HCT116 (cell line): ENCODE results near the gene C10orf90. TPM values are rescaled to one million over a fixed set of nuclear protein-coding genes. Genes with fewer than 3 reads are reported as not detected.

Experiments
- ATAC-seq: fragments of 200-7000 bp; cut with Tn5 transposase; 2 replicates; pipeline ENCODE4 v1.9.1; 2020; ENCODE audit warnings: mild to moderate bottlenecking, moderate library complexity
- BruUV-seq: library from RNA; stranded (reverse); fragments of 400-500 nt; replicated peaks from 2 replicates; lab custom pipeline; 2021; lab: Mats Ljungman, UMichigan
- CTCF ChIA-PET: fragments of 300-600 bp; sonication (Branson Sonifier 250); formaldehyde crosslinking; loops from one replicate; lab custom pipeline; 2021; ENCODE audit warnings: antibody characterized with exemption; lab: Charles Lee
- POLR2A ChIA-PET: fragments of 300-600, 350-600 bp; sonication (Branson Sonifier 250); formaldehyde crosslinking; loops from one replicate; lab custom pipeline; 2021; ENCODE audit warnings: antibody characterized with exemption; lab: Charles Lee
- RAD21 ChIA-PET, 2 experiments: fragments of 300-600 bp; sonication (Branson Sonifier 250); formaldehyde crosslinking; loops; one replicate each; lab custom pipeline; 2023; ENCODE audit warnings: low total read pairs in 2 of 2; ENCODE audit not compliant: uncharacterized antibody in 2 of 2, unreplicated experiment in 2 of 2, low non-redundant PET in 1 of 2; lab: Charles Lee
- DNase-seq: peaks from one replicate; pipeline ENCODE4 v3.0.0-alpha.2; 2010; ENCODE audit warnings: low read depth, low spot score
- H2AFZ ChIP-seq: fragments of 200-600 bp; shearing (Covaris generic), sonication (generic); 2 replicates; pipeline ENCODE4 v1.6.1; 2017; ENCODE audit warnings: low read depth, mixed run types, mixed read lengths, antibody characterized with exemption, low read length; ENCODE audit not compliant: poor library complexity, severe bottlenecking
- H3K27ac ChIP-seq: 2 replicates; pipeline ENCODE4 v1.5.1; 2012; ENCODE audit warnings: low read depth, low read length
- H3K27me3 ChIP-seq: fragments of 200-600 bp; sonication (generic); 2 replicates; pipeline ENCODE4 v1.6.1; 2016; ENCODE audit warnings: mixed run types, low read length, mixed read lengths; ENCODE audit not compliant: insufficient read depth
- H3K36me3 ChIP-seq, 2 experiments: fragments of 200-500 bp in 1 of 2; fragments of 200-600 bp in 1 of 2; sonication (Bioruptor generic) in 1 of 2; sonication (generic) in 1 of 2; 2 replicates each; pipeline versions ENCODE4 v1.5.1 to v1.6.1; 2014 to 2016; ENCODE audit warnings: low read length in 2 of 2, inconsistent platforms in 1 of 2, mixed read lengths in 1 of 2, mixed run types in 1 of 2; ENCODE audit not compliant: insufficient read depth in 2 of 2, control insufficient read depth in 1 of 2
- H3K4me1 ChIP-seq, 2 experiments: fragments of 200-600 bp in 1 of 2; sonication (generic) in 1 of 2; 2 replicates each; pipeline versions ENCODE4 v1.5.1 to v1.6.1; 2012 to 2017; ENCODE audit warnings: low read length in 2 of 2, inconsistent platforms in 1 of 2, mild to moderate bottlenecking in 1 of 2, mixed read lengths in 1 of 2, mixed run types in 1 of 2, moderate library complexity in 1 of 2; ENCODE audit not compliant: insufficient read depth in 2 of 2, control insufficient read depth in 1 of 2
- H3K4me2 ChIP-seq: fragments of 200-600 bp; sonication (generic); 2 replicates; pipeline ENCODE4 v1.6.1; 2017; ENCODE audit warnings: mixed run types, low read length, mixed read lengths
- H3K4me3 ChIP-seq, 2 experiments: fragments of 200-600 bp in 1 of 2; sonication (generic) in 1 of 2; replicated peaks in 1 of 2; 2 replicates each; pipeline ENCODE4 v1.5.1; 2011 to 2016; ENCODE audit warnings: low read length in 2 of 2, control low read depth in 1 of 2, low read depth in 1 of 2, mild to moderate bottlenecking in 1 of 2, mixed read lengths in 1 of 2, mixed run types in 1 of 2
- H3K79me2 ChIP-seq: fragments of 200-600 bp; sonication (generic); 2 replicates; pipeline ENCODE4 v1.6.1; 2017; ENCODE audit warnings: mild to moderate bottlenecking, mixed run types, low read length, moderate library complexity, mixed read lengths; ENCODE audit not compliant: insufficient read depth
- H3K9ac ChIP-seq: fragments of 200-600 bp; sonication (generic); 2 replicates; pipeline ENCODE4 v1.6.1; 2016; ENCODE audit warnings: low read length, mixed read lengths
- H3K9me2 ChIP-seq: fragments of 200-600 bp; sonication (generic), shearing (Covaris generic); 2 replicates; pipeline ENCODE4 v1.6.1; 2017; ENCODE audit warnings: mixed run types, mild to moderate bottlenecking, moderate library complexity; ENCODE audit not compliant: insufficient read depth
- H3K9me3 ChIP-seq, 2 experiments: fragments of 200-500 bp in 1 of 2; fragments of 200-600 bp in 1 of 2; sonication (Bioruptor generic) in 1 of 2; sonication (generic) in 1 of 2; 2 replicates each; pipeline ENCODE4 v1.6.1; 2014 to 2017; ENCODE audit warnings: low read length in 2 of 2, mixed read lengths in 2 of 2, inconsistent platforms in 1 of 2, low read depth in 1 of 2, mild to moderate bottlenecking in 1 of 2, mixed run types in 1 of 2, moderate library complexity in 1 of 2; ENCODE audit not compliant: control insufficient read depth in 1 of 2, insufficient read depth in 1 of 2
- H4K20me1 ChIP-seq: fragments of 200-600 bp; sonication (generic), shearing (Covaris generic); 2 replicates; pipeline ENCODE4 v1.6.1; 2017; ENCODE audit warnings: mixed run types, mild to moderate bottlenecking, moderate library complexity; ENCODE audit not compliant: insufficient read depth
- CBX3 ChIP-seq: IDR thresholded peaks from 2 replicates; pipeline ENCODE4 v1.6.1; 2012; ENCODE audit warnings: low read depth
- CEBPB ChIP-seq: IDR thresholded peaks from 2 replicates; pipeline ENCODE4 v1.6.1; 2012; ENCODE audit warnings: low read depth
- ELF1 ChIP-seq: IDR thresholded peaks from 2 replicates; pipeline ENCODE4 v1.6.1; 2012; ENCODE audit warnings: low read depth, borderline replicate concordance
- JUND ChIP-seq: IDR thresholded peaks from 2 replicates; pipeline ENCODE4 v1.6.1; 2012
- MAX ChIP-seq: IDR thresholded peaks from 2 replicates; pipeline ENCODE4 v1.6.1; 2012
- SIN3A ChIP-seq: IDR thresholded peaks from 2 replicates; pipeline ENCODE4 v1.6.1; 2012; ENCODE audit warnings: low read depth
- intact Hi-C: fragments of 100-400 bp; cut with micrococcal nuclease; formaldehyde crosslinking; loops from 2 replicates; pipeline ENCODE4 v1.10.0; 2022
- total RNA-seq: library from RNA; stranded (reverse); gene quantifications from one replicate; pipeline ENCODE4 v1.2.1, GENCODE V29; 2021; ENCODE audit not compliant: unreplicated experiment
- TF ChIP-seq, protein P1 (sequence below): IDR thresholded peaks from 2 replicates; pipeline ENCODE4 v1.6.1; 2012; ENCODE audit warnings: low read depth

Gene C10orf90
- total RNA-seq, 1 experiment from 2014 or later: not detected

GRCh38 chr10:126509182-126509581 is 161.3 kb downstream of the C10orf90 start:
- BruUV-seq: no TSS peak
- no peaks in the 10 kb centered on the region for H3K9me3 ChIP-seq
- H3K27me3 ChIP-seq: peaks cover 58% of the 10 kb centered on the region
- ChIA-PET CTCF (no interaction called here), POLR2A (no interaction called here), RAD21 (no interaction called here)
- H3K27ac ChIP-seq: no peak overlapping the region
- TF ChIP-seq MAX: no peak
- TF ChIP-seq ELF1: no peak
- TF ChIP-seq CBX3: no peak
- no peak for TF ChIP-seq JUND
- no peak for TF ChIP-seq CEBPB
- no peak for TF ChIP-seq SIN3A
- H2AFZ ChIP-seq: no peak overlapping the region
- H3K4me2 ChIP-seq: no peak overlapping the region
- H4K20me1 ChIP-seq: no peaks in the 10 kb centered on the region
- H3K9ac ChIP-seq: no peak overlapping the region
- no peaks in the 10 kb centered on the region for H3K9me2 ChIP-seq
- no peaks in the 10 kb centered on the region for H3K36me3 ChIP-seq
- ATAC-seq (no peak), DNase-seq (no peak)
- intact Hi-C loops: no loop called here
- H3K4me1 ChIP-seq: no peaks in the 10 kb centered on the region
- H3K79me2 ChIP-seq: no peaks in the 10 kb centered on the region
- H3K4me3 ChIP-seq: no peak overlapping the region

- Histone ChIP-seq H3K9me2 (no peaks in the 10 kb centered on the region), H3K27me3 (peaks cover 59% of the 10 kb centered on the region), H3K4me1 (no peaks in the 10 kb centered on the region), H3K4me3 (no peak overlapping the region), H3K9ac (no peak overlapping the region), H3K36me3 (no peaks in the 10 kb centered on the region), H4K20me1 (no peaks in the 10 kb centered on the region), H3K4me2 (no peak overlapping the region), H3K9me3 (no peaks in the 10 kb centered on the region), H2AFZ (no peak overlapping the region), H3K27ac (no peak overlapping the region), H3K79me2 (no peaks in the 10 kb centered on the region)
- ChIA-PET RAD21 (no interaction called here), POLR2A (no interaction called here), CTCF (no interaction called here)
- no TSS peak for BruUV-seq
- TF ChIP-seq, protein P1, sequence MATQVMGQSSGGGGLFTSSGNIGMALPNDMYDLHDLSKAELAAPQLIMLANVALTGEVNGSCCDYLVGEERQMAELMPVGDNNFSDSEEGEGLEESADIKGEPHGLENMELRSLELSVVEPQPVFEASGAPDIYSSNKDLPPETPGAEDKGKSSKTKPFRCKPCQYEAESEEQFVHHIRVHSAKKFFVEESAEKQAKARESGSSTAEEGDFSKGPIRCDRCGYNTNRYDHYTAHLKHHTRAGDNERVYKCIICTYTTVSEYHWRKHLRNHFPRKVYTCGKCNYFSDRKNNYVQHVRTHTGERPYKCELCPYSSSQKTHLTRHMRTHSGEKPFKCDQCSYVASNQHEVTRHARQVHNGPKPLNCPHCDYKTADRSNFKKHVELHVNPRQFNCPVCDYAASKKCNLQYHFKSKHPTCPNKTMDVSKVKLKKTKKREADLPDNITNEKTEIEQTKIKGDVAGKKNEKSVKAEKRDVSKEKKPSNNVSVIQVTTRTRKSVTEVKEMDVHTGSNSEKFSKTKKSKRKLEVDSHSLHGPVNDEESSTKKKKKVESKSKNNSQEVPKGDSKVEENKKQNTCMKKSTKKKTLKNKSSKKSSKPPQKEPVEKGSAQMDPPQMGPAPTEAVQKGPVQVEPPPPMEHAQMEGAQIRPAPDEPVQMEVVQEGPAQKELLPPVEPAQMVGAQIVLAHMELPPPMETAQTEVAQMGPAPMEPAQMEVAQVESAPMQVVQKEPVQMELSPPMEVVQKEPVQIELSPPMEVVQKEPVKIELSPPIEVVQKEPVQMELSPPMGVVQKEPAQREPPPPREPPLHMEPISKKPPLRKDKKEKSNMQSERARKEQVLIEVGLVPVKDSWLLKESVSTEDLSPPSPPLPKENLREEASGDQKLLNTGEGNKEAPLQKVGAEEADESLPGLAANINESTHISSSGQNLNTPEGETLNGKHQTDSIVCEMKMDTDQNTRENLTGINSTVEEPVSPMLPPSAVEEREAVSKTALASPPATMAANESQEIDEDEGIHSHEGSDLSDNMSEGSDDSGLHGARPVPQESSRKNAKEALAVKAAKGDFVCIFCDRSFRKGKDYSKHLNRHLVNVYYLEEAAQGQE: peak; percentile 51
- TF ChIP-seq SIN3A: no peak
- DNase-seq (no peak), ATAC-seq (no peak)
- intact Hi-C loops: no loop called here
Measured at GRCh38 chr10:126508535-126509040, 161.9 kb downstream of the C10orf90 start.
